DOHH2 (cell line): ENCODE measurements around the gene SFI1.

Source experiments
- EZH2phosphoT487 ChIP-seq: fragments of 200-600 bp; sonication (generic); IDR thresholded peaks from 2 replicates; pipeline ENCODE4 v1.6.1; 2017; ENCODE audit warnings: borderline replicate concordance, mild to moderate bottlenecking, antibody characterized with exemption, low read length, moderate library complexity, mixed read lengths
- TF ChIP-seq, protein P1 (sequence below): fragments of 200-600 bp; sonication (generic); IDR thresholded peaks from one replicate; pipeline ENCODE4 v1.5.1; 2014; ENCODE audit warnings: antibody characterized with exemption, mild to moderate bottlenecking, low read depth, low read length; ENCODE audit not compliant: poor library complexity, severe bottlenecking

GRCh38 chr22:31622980-31623379 lies 126.6 kb downstream of the SFI1 start:
- TF ChIP-seq, protein P1, sequence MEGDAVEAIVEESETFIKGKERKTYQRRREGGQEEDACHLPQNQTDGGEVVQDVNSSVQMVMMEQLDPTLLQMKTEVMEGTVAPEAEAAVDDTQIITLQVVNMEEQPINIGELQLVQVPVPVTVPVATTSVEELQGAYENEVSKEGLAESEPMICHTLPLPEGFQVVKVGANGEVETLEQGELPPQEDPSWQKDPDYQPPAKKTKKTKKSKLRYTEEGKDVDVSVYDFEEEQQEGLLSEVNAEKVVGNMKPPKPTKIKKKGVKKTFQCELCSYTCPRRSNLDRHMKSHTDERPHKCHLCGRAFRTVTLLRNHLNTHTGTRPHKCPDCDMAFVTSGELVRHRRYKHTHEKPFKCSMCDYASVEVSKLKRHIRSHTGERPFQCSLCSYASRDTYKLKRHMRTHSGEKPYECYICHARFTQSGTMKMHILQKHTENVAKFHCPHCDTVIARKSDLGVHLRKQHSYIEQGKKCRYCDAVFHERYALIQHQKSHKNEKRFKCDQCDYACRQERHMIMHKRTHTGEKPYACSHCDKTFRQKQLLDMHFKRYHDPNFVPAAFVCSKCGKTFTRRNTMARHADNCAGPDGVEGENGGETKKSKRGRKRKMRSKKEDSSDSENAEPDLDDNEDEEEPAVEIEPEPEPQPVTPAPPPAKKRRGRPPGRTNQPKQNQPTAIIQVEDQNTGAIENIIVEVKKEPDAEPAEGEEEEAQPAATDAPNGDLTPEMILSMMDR, result no peak
- no peak for TF ChIP-seq EZH2phosphoT487
